NT2/D1 (cell line): ENCODE results near the gene FAM9A.

Experiments
- SUZ12 ChIP-seq: IDR thresholded peaks from 2 replicates; pipeline ENCODE4 v1.6.1; 2011; ENCODE audit not compliant: insufficient read length, insufficient read depth; ENCODE audit errors: extremely low read depth
- YY1 ChIP-seq: IDR thresholded peaks from 2 replicates; pipeline ENCODE4 v1.6.1; 2011; ENCODE audit not compliant: insufficient read length, insufficient read depth
- ZNF274 ChIP-seq: IDR thresholded peaks from 2 replicates; pipeline ENCODE4 v1.6.1; 2011; ENCODE audit warnings: mild to moderate bottlenecking, low read depth, low read length

DNA sequence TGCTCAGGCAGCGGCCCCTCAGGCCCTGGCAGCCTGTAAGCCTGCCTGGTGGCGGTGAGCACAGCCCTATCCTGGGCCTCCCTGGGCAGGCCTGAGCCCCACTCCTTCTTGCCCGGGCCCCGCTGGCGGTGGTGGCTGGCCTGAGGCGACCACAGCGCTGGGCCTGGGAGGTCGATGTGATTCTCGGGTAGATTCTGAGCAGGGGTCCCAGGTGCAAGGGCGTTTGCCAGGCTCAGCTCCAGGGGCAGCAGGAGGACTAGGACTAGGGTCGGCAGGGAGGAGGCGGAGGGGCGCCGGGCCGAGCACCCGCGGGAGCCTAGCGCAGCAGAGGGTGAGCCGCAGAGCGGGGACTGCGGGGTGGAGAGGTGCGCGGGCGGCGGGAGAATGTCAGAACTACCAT, 17.0 kb downstream of the FAM9A start:
- no peak for TF ChIP-seq SUZ12
- TF ChIP-seq ZNF274: no peak
- no peak for TF ChIP-seq YY1
